NCI-H510A treated with DMSO at 0.1 percent for 48 hours (cell line): Measurements from ENCODE around the gene HECTD4.

Experiments used
- DNase-seq: peaks from one replicate; lab custom pipeline; 2025; lab: John Stamatoyannopoulos, UW

HECTD4 gene

GRCh38 chr12:112207397-112207924 is 174.8 kb downstream of the HECTD4 start:
- no peak for DNase-seq

- no peak for DNase-seq
Measured at GRCh38 chr12:112206944-112207343, 175.3 kb downstream of the HECTD4 start.

GRCh38 chr12:112199136-112199535 is 183.1 kb downstream of the HECTD4 start:
- DNase-seq = no peak

GRCh38 chr12:112198120-112198733 is 184.0 kb downstream of the HECTD4 start:
- peak; percentile 76 for DNase-seq

- no peak for DNase-seq
Measured at GRCh38 chr12:112196196-112196875, 185.9 kb downstream of the HECTD4 start.

GRCh38 chr12:112194601-112195247 is 187.5 kb downstream of the HECTD4 start:
- DNase-seq = no peak

GRCh38 chr12:112192475-112192874 is 189.8 kb downstream of the HECTD4 start:
- DNase-seq = no peak

GRCh38 chr12:112191840-112192321 is 190.3 kb downstream of the HECTD4 start:
- no peak for DNase-seq

GRCh38 chr12:112191201-112191600 is 191.0 kb downstream of the HECTD4 start:
- DNase-seq = no peak

GRCh38 chr12:112190231-112191025 is 191.8 kb downstream of the HECTD4 start:
- DNase-seq = peak; percentile 81

GRCh38 chr12:112188130-112188830 is 194.0 kb downstream of the HECTD4 start:
- no peak for DNase-seq

- DNase-seq = no peak
Measured at GRCh38 chr12:112185093-112185923, 196.9 kb downstream of the HECTD4 start.

GRCh38 chr12:112184056-112184887 is 198.0 kb downstream of the HECTD4 start:
- no peak for DNase-seq

- no peak for DNase-seq
Measured at GRCh38 chr12:112183141-112184021, 198.8 kb downstream of the HECTD4 start.

- DNase-seq = no peak
Measured at GRCh38 chr12:112182499-112182898, 199.7 kb downstream of the HECTD4 start.

GRCh38 chr12:112180422-112180821 is 201.8 kb downstream of the HECTD4 start:
- no peak for DNase-seq

GRCh38 chr12:112179916-112180315 is 202.3 kb downstream of the HECTD4 start:
- DNase-seq = peak; percentile 24

- no peak for DNase-seq
Measured at GRCh38 chr12:112179341-112179740, 202.9 kb downstream of the HECTD4 start.

- DNase-seq = no peak
Measured at GRCh38 chr12:112178796-112179195, 203.4 kb downstream of the HECTD4 start.
